HG03097 (cell line): Measurements from ENCODE around the gene PHTF2.
"Not testable (repeated sequence)": the region's sequence is repeated elsewhere in the genome, so short reads cannot be mapped to it uniquely, and the experiment has no call there.

Source experiments
- ATAC-seq: cut with Tn5 transposase; IDR thresholded peaks from one replicate; pipeline ENCODE4 v1.9.1; 2021; ENCODE audit not compliant: unreplicated experiment, low FRiP score

The PHTF2 gene

GRCh38 chr7:77873416-77874327, 75.1 kb downstream of the PHTF2 start:
- ATAC-seq: not testable (repeated sequence)

GRCh38 chr7:77877791-77878190, 79.2 kb downstream of the PHTF2 start:
- no peak for ATAC-seq

- no peak for ATAC-seq
These were observed 79.9 kb downstream of the PHTF2 start for GRCh38 chr7:77878500-77878899.

GRCh38 chr7:77879272-77879671, 80.7 kb downstream of the PHTF2 start:
- ATAC-seq: no peak

DNA sequence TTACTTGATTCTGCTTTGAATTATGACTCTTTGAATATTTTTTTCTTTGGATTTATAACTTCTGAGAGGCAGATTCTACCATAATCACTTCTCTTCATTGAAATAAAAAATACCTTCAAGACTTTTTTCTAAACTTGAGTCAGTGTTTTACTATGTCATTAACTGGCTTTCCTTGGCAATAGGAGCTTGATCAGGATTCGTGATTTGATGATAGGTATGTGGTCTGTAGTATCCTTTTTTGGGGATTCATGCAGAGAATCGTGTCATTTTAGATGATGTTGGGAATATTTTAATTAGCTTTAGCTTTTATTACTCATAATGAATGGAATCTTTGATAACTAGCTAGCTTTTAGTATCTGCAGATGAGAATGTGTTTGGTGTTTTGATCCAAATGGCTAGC, 83.3 kb downstream of the PHTF2 start:
- ATAC-seq: no peak

DNA sequence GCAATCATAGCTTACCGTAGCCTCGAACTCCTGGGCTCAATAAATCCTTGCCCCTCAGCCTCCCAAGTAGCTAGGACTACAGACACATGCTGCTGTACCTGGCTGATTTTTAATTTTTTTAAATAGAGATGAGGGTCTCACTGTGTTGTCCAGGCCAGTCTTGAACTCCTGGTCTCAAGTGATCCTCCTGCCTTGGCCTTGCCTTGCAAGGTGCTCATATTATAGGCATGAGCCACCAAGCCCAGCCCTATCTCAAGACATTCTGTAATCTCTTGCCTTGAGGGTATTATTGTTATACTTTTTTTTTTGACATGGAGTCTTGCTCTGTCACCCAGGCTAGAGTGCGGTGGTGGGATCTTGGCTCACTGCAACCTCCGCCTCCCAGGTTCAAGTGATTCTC, 86.6 kb downstream of the PHTF2 start:
- no peak for ATAC-seq

GRCh38 chr7:77887567-77887966, 89.0 kb downstream of the PHTF2 start:
- no peak for ATAC-seq

- no peak for ATAC-seq
These were observed 90.4 kb downstream of the PHTF2 start for GRCh38 chr7:77888998-77889397.

DNA sequence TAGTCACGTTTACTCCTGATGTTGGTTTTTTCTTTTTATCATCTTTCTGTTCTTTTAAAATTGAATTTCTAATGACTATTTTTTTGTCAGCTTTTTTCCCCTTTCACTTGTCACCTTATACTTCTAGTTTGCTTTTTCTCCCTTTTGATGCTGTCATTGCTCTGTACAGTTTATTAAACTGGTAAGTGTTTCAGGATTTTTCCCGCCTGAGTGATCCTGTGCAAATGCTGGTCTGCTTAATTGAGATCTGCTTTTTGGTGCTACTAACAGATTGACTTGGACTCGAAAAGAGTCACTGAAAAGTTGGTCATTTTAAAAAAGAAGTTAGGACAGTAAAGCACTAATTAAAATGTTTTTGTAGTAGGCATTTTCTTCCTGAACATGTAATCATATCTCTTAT, 95.2 kb downstream of the PHTF2 start:
- no peak for ATAC-seq

- ATAC-seq: no peak
These were observed 96.1 kb downstream of the PHTF2 start for GRCh38 chr7:77894574-77895091.

DNA sequence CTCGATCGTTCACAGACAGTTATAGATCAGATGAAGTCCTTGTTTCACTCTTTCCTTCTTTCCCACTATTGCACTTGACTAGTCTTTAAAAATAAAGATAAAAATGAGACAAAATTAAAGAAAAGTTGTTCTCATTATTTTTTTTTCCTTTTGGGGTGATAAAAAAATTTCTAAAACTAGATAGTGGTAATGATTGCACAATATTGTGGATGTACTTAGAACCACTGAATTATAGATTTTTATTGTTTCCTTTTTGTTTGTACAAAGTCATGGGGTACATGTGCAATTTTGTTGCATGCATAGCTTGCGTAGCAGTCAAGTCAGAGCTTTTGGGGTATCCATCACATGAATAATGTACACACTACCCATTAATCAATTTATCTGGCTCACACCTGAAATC, 97.3 kb downstream of the PHTF2 start:
- ATAC-seq: no peak

- no peak for ATAC-seq
These were observed 98.5 kb downstream of the PHTF2 start for GRCh38 chr7:77897004-77897547.

DNA sequence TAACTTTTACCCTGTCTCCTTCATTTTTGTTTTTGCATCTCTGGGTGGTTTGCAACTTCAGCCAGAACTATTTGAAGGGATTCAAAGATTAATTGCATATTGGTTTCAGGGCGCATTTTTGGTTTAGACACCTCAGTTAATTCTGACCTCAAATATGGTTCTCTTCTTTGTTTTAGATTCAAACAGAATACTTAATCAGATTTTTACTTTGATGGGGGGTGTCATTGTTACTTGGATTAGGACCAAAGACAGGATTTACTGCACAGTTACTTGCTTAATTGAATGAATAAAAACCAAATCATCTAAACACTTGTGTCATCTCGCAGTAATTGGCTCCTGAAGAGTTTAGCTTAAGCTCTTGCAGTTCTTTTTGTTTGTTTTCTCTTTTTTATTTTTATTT, 100.9 kb downstream of the PHTF2 start:
- no peak for ATAC-seq

GRCh38 chr7:77903597-77903996, 105.0 kb downstream of the PHTF2 start:
- no peak for ATAC-seq

DNA sequence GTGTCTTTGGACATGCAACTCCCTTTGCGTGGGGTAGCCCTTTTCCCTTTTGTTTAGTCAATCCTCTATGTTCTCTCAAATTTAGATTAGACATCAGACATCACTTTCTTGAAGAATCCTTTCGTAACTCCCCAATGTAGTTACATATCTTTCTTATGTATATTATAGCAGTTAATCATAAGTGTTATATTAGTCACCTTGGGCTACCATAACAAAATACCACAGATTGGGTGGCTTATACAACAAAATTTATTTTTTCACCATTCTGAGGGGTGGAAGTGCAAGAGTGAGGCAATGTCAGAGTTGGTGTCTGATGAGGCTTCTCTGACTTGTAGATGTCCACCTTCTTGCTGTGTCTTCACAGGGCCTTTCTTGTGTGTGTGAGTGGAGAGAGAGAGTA, 105.7 kb downstream of the PHTF2 start:
- no peak for ATAC-seq

- ATAC-seq: no peak
These were observed 108.7 kb downstream of the PHTF2 start for GRCh38 chr7:77907281-77907680.

DNA sequence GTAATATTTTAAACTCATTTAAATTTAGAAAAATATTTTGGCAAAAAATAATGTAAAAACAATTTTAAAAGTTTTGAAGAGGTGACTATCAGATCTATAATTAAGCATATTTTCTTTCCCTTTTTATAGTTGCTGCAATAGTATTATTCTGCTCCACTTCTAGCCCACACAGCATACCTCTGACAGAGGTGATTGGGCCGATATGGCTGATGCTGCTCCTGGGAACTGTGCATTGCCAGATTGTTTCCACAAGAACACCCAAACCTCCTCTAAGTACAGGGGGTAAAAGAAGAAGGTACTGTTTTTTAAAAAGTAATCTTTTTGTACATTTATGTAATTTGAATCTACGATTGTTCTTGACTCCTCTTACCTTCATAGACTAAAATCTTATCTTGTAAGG, 110.1 kb downstream of the PHTF2 start:
- no peak for ATAC-seq

- ATAC-seq: no peak
These were observed 111.6 kb downstream of the PHTF2 start for GRCh38 chr7:77910124-77910523.

DNA sequence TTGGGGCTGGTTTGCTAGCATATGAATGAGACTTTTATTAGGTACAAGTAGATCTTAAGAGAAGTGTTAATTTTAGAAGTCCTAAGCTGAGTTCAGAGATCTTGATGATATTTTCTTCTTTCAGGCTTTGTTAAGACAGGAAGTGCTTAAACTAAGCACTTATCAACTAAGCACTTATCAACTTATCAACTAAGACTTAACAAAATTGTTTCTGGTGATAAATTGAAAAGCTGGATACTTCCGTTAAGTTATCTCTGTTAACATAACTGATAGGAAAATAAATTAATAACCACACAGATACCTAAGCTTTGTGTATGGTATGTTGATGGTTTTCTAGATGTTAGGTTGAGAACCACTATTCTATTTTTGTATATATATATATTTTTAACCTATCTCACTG, 113.7 kb downstream of the PHTF2 start:
- no peak for ATAC-seq

GRCh38 chr7:77913977-77914607, 115.5 kb downstream of the PHTF2 start:
- no peak for ATAC-seq

GRCh38 chr7:77917500-77918262, 119.1 kb downstream of the PHTF2 start:
- no peak for ATAC-seq
